Measurements from ENCODE around the gene MIPEP.

MIPEP gene

GRCh38 chr13:23715092-23715761, 174.0 kb downstream of the MIPEP start:
- Histone ChIP-seq H3K36me3 (ENCODE audit: control insufficient read depth, insufficient read depth, low read length) (no peaks in the 10 kb centered on the region), H3K9ac (no peak overlapping the region), H3K4me1 (no peaks in the 10 kb centered on the region), H3K79me2 (no peaks in the 10 kb centered on the region), H2AFZ (no peak overlapping the region), H3K9me3 (ENCODE audit: control insufficient read depth, low read length) (no peaks in the 10 kb centered on the region), H3K4me2 (ENCODE audit: low read length) (no peak overlapping the region), H3K27ac (no peak overlapping the region), H3K27me3 (ENCODE audit: control insufficient read depth, insufficient read depth, low read length) (no peaks in the 10 kb centered on the region), H3K4me3 (ENCODE audit: low read depth, low read length) (no peak overlapping the region)
- TF ChIP-seq, protein P1, sequence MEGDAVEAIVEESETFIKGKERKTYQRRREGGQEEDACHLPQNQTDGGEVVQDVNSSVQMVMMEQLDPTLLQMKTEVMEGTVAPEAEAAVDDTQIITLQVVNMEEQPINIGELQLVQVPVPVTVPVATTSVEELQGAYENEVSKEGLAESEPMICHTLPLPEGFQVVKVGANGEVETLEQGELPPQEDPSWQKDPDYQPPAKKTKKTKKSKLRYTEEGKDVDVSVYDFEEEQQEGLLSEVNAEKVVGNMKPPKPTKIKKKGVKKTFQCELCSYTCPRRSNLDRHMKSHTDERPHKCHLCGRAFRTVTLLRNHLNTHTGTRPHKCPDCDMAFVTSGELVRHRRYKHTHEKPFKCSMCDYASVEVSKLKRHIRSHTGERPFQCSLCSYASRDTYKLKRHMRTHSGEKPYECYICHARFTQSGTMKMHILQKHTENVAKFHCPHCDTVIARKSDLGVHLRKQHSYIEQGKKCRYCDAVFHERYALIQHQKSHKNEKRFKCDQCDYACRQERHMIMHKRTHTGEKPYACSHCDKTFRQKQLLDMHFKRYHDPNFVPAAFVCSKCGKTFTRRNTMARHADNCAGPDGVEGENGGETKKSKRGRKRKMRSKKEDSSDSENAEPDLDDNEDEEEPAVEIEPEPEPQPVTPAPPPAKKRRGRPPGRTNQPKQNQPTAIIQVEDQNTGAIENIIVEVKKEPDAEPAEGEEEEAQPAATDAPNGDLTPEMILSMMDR (IDR thresholded peaks at IDR 0.05) = no peak

DNA sequence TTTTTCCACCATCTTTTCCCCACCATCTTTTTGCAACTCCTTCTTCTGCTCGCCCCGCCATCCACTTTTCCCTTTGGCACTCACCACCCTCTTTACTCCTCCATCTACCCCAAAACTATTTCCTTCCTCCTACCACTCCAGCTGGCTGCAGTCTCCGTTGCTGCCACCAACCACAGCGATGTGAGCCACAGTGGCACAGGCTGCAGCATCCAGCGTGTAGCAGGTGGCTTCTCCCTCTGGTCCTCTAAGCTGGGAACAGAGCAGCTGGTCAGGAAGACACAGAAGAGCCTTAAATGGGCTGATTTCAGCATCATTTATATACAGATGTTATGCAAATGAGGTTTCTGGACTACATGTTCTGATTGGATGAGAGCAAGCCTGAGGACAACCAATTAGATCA, 174.5 kb downstream of the MIPEP start:
- Histone ChIP-seq H3K36me3 (ENCODE audit: control insufficient read depth, insufficient read depth, low read length) (no peaks in the 10 kb centered on the region), H3K4me3 (ENCODE audit: low read depth, low read length) (no peak overlapping the region), H3K79me2 (no peaks in the 10 kb centered on the region), H3K9me3 (ENCODE audit: control insufficient read depth, low read length) (no peaks in the 10 kb centered on the region), H3K4me1 (no peaks in the 10 kb centered on the region), H3K4me2 (ENCODE audit: low read length) (no peak overlapping the region), H3K9ac (no peak overlapping the region), H2AFZ (no peak overlapping the region), H3K27me3 (ENCODE audit: control insufficient read depth, insufficient read depth, low read length) (no peaks in the 10 kb centered on the region), H3K27ac (no peak overlapping the region)
- TF ChIP-seq, protein P1 (IDR thresholded peaks at IDR 0.05) = no peak

GRCh38 chr13:23711355-23711754, 177.8 kb downstream of the MIPEP start:
- H3K4me1 ChIP-seq = no peaks in the 10 kb centered on the region
- no peak overlapping the region for H3K4me2 ChIP-seq (ENCODE audit: low read length)
- no peak overlapping the region for H3K4me3 ChIP-seq (ENCODE audit: low read depth, low read length)
- H2AFZ ChIP-seq = no peak overlapping the region
- H3K27me3 ChIP-seq (ENCODE audit: control insufficient read depth, insufficient read depth, low read length) = no peaks in the 10 kb centered on the region
- no peaks in the 10 kb centered on the region for H3K79me2 ChIP-seq
- H3K9me3 ChIP-seq (ENCODE audit: control insufficient read depth, low read length) = no peaks in the 10 kb centered on the region
- TF ChIP-seq, protein P1 (IDR thresholded peaks at IDR 0.05) = no peak
- no peak overlapping the region for H3K9ac ChIP-seq
- no peaks in the 10 kb centered on the region for H3K36me3 ChIP-seq (ENCODE audit: control insufficient read depth, insufficient read depth, low read length)
- H3K27ac ChIP-seq = no peak overlapping the region

DNA sequence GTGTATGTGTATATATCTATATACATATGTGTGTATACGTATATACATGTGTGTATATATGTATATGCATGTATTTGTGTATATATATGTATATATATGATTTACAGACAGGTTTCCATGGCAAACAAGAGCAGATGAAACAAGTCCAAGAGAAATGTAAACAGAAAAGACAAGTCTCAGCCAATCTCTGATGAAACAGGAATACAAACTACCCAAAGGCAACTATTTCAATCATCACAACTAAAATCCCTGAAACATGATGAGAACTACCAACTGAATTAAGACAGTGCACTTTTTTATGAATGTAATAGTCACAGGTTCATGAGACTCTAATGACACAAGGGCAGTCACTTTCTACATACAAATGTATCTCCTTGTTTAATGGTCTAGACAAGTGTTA, 178.8 kb downstream of the MIPEP start:
- no peak overlapping the region for H3K27ac ChIP-seq
- no peaks in the 10 kb centered on the region for H3K36me3 ChIP-seq (ENCODE audit: control insufficient read depth, insufficient read depth, low read length)
- H3K9me3 ChIP-seq (ENCODE audit: control insufficient read depth, low read length) = no peaks in the 10 kb centered on the region
- H3K4me2 ChIP-seq (ENCODE audit: low read length) = no peak overlapping the region
- H3K9ac ChIP-seq = no peak overlapping the region
- H2AFZ ChIP-seq = no peak overlapping the region
- TF ChIP-seq, protein P1 (IDR thresholded peaks at IDR 0.05) = no peak
- no peak overlapping the region for H3K4me3 ChIP-seq (ENCODE audit: low read depth, low read length)
- H3K27me3 ChIP-seq (ENCODE audit: control insufficient read depth, insufficient read depth, low read length) = no peaks in the 10 kb centered on the region
- H3K79me2 ChIP-seq = no peaks in the 10 kb centered on the region
- H3K4me1 ChIP-seq = no peaks in the 10 kb centered on the region

DNA sequence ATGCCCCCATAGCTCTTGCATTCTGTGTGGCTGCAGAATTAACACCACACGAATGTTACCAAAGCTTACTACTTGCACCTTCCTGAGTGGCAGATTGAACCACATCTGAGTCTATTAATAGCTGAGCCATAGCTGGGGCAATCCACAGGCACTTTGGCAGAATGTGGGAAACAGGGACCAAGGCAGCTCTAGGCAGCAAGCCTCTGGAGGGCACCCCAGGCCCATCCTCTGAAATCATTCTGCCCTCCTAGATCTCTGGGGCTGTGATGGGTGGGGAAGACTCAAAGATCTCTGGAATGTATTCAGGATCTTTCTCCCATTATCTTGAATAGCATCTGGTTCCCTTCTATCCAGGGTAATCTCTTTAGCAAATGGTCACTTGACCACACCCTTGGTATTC, 179.7 kb downstream of the MIPEP start:
- H2AFZ ChIP-seq = no peak overlapping the region
- no peak overlapping the region for H3K27ac ChIP-seq
- H3K9ac ChIP-seq = no peak overlapping the region
- no peak overlapping the region for H3K4me3 ChIP-seq (ENCODE audit: low read depth, low read length)
- no peak overlapping the region for H3K4me2 ChIP-seq (ENCODE audit: low read length)
- H3K27me3 ChIP-seq (ENCODE audit: control insufficient read depth, insufficient read depth, low read length) = no peaks in the 10 kb centered on the region
- no peaks in the 10 kb centered on the region for H3K9me3 ChIP-seq (ENCODE audit: control insufficient read depth, low read length)
- TF ChIP-seq, protein P1 (IDR thresholded peaks at IDR 0.05) = no peak
- H3K4me1 ChIP-seq = no peaks in the 10 kb centered on the region
- H3K79me2 ChIP-seq = no peaks in the 10 kb centered on the region
- no peaks in the 10 kb centered on the region for H3K36me3 ChIP-seq (ENCODE audit: control insufficient read depth, insufficient read depth, low read length)

Measured in parathyroid adenoma (tissue), 2 donors.